ENCODE measurements around the gene PPP1R3D.
"Not testable (repeated sequence)": the region's sequence is repeated elsewhere in the genome, so short reads cannot be mapped to it uniquely, and the experiment has no call there.

The PPP1R3D gene

GRCh38 chr20:59912609-59913008, 27.5 kb downstream of the PPP1R3D start:
- DNase-seq (ENCODE audit: low spot score): no peak

GRCh38 chr20:59911041-59911440, 29.1 kb downstream of the PPP1R3D start:
- DNase-seq (ENCODE audit: low spot score): no peak

- no peak for DNase-seq (ENCODE audit: low spot score)
These were observed 31.2 kb downstream of the PPP1R3D start for GRCh38 chr20:59908855-59909254.

DNA sequence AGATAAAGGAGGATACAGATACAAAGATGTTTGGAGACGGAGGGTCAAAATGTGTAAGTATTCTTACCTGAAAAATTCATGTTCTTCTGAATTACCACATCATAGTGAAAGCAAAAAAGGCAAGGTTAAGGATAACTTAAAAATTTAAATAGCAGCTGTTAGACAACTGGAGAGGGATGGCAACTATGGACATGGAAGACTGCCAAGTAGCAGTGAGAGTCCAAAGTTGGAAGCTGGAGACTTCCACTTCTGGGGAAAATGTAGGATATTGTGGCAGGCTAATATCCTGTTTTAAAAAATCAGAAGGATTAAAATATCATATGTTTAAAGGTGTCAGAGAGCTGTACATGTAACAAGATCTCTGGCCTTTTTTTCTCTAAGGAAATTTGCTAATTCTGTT, 36.5 kb downstream of the PPP1R3D start:
- DNase-seq (ENCODE audit: low spot score): no peak

GRCh38 chr20:59902470-59902869, 37.6 kb downstream of the PPP1R3D start:
- DNase-seq (ENCODE audit: low spot score): no peak

- no peak for DNase-seq (ENCODE audit: low spot score)
These were observed 44.2 kb downstream of the PPP1R3D start for GRCh38 chr20:59895908-59896307.

DNA sequence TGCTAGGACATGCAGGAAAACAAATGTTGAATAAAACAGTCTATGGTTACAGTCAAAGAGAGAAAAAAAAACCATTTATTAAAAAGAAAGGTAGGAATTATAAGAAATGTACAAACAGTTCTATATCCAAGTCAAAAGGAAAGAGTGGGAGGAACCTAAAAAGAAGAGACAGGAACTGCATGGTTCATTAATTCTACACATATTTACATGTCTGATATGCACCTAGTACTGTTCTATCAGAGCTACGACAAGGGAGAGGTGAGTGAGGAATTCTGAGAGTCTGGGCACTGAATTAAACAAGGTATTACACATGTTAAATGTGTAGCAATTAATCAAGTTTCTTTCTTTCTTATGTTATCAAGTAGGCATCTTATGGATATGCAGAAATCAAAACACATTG, 48.5 kb downstream of the PPP1R3D start:
- DNase-seq (ENCODE audit: low spot score): no peak

DNA sequence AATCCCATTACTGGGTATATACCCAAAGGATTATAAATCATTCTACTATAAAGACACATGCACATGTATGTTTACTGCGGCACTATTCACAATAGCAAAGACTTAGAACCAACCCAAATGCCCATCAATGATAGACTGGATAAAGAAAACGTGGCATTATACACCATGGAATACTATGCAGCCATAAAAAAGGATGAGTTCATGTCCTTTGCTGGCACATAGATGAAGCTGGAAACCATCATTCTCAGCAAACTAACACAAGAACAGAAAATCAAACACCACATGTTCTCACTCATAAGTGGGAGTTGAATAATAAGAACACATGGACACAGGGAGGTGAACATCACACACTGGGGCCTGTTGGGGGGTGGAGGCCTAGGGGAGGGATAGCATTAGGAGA, 50.1 kb downstream of the PPP1R3D start:
- DNase-seq (ENCODE audit: low spot score): not testable (repeated sequence)

GRCh38 chr20:59888050-59888449, 52.1 kb downstream of the PPP1R3D start:
- no peak for DNase-seq (ENCODE audit: low spot score)

Measured in globus pallidus (tissue), 1 donor.